ENCODE data around the gene AKR1D1.
"Not testable (repeated sequence)": the region's sequence is repeated elsewhere in the genome, so short reads cannot be mapped to it uniquely, and the experiment has no call there.

The AKR1D1 gene, protein sequence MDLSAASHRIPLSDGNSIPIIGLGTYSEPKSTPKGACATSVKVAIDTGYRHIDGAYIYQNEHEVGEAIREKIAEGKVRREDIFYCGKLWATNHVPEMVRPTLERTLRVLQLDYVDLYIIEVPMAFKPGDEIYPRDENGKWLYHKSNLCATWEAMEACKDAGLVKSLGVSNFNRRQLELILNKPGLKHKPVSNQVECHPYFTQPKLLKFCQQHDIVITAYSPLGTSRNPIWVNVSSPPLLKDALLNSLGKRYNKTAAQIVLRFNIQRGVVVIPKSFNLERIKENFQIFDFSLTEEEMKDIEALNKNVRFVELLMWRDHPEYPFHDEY

GRCh38 chr7:138076196-138076595 is at the start of gene AKR1D1:
Gene AKR1D1, plus strand, starts transcription at chr7:138076459. Its CDS starts 60 bp downstream, at chr7:138076519.
- in situ Hi-C loops (cut with HindIII; ENCODE audit: low sequenced_read_pairs): no loop called here

DNA sequence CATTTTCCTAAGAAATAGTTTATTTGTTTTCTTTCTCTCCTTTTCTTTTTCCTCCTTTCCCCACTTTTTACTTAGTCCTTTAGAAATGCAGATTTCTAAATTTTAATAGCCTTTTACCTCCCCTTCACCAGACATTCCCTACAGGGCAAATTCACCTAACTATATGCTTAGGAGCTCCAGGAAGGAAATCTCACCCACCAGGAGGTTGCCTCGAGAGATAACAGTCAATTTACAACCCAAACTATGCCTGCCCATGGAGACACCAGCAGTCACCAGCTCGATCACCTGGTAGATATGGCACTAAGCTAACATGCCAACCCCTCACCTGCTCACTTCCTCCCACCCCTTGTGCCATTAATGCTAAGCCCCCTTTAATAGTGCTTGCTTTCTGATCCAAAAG is 49.2 kb upstream of the AKR1D1 start:
- in situ Hi-C loops (cut with HindIII; ENCODE audit: low sequenced_read_pairs): no loop called here

DNA sequence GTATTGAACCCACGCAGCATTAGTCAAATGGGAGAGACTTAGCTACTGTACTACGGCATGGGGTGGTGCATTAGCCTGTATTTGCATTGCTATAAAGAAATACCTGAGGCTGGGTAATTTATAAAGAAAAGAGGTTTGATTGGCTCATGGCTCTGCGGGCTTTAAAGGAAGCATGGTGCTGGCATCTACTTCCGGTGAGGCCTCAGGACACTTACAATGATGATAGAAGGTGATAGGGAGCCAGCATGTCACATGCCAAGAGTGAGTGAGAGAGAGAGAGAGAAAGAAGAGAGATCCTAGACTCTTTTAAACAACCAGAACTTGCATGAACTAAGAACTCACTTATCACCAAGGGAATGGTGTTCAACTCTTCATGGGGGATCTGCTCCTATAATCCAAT is 47.1 kb upstream of the AKR1D1 start:
- in situ Hi-C loops (cut with HindIII; ENCODE audit: low sequenced_read_pairs): no loop called here

DNA sequence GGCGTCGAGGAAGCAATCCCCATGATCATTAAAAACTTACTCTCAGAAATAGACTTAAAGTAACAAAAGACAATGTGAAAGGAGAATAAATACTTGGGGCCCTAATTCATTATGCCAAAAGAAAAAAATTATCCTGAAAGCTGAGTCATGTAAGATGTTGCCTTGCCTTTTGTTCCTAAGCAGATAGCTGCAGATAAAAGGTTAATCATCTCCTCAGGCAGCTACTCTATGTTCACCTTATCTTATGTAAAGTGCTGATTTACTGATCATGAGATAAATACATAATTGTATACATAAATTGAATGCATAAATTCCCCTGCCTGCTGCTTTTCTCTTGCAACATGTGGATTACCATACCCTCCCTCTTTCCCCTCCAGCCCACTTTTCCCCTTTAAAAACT is 46.3 kb upstream of the AKR1D1 start:
- in situ Hi-C loops (cut with HindIII; ENCODE audit: low sequenced_read_pairs): no loop called here

DNA sequence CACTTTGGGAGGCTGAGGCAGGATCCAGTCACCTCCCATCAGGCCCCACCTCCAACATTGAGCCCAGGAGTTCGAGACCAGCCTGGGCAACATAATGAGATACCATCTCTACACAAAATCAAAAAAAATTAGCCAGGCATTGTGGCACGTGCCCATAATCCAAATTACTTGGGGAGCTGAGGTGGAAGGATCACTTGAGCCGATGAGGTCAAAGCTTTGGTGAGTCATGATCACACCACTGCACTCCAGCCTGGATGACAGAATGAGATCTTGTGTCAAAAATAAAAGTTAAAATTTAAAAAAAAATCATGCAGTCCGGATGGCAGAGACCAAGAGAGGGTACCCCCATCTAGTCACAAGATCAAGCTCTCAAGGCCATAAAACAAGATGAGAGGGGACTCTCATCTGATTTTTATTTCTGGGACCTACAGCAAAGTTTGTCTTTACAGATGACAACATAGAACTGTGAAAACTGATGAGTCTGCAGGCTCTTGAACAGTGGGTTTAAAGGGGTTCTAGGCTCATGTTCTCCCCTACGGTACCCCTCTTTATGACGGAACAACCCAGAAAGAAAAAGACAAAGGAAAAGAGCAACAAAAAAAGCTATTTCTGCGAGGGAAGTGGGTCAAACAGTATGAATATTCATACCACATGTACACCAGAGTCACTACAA is 45.4 kb upstream of the AKR1D1 start:
- in situ Hi-C loops (cut with HindIII; ENCODE audit: low sequenced_read_pairs): no loop called here

DNA sequence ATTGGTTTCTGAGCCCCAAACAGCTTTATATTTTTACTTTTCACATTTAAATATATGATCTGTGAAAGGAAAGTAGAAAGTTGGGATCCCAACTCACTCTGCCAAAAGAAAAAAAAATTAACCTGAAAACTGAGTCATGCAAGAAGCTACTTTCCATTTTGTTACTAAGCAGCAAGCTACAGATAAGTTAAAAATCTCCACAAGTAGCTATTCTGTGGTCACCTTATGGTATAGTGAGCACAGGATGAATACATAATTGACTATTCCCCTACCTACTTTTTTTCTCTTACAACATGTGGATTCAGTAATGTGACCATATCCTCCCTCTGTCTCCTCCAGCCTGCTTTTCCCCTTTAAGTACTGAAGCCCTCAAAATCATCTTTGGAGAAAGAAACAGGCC is 44.1 kb upstream of the AKR1D1 start:
- in situ Hi-C loops (cut with HindIII; ENCODE audit: low sequenced_read_pairs): no loop called here

GRCh38 chr7:138032770-138033169 is 43.5 kb upstream of the AKR1D1 start:
- in situ Hi-C loops (cut with HindIII; ENCODE audit: low sequenced_read_pairs): no loop called here

DNA sequence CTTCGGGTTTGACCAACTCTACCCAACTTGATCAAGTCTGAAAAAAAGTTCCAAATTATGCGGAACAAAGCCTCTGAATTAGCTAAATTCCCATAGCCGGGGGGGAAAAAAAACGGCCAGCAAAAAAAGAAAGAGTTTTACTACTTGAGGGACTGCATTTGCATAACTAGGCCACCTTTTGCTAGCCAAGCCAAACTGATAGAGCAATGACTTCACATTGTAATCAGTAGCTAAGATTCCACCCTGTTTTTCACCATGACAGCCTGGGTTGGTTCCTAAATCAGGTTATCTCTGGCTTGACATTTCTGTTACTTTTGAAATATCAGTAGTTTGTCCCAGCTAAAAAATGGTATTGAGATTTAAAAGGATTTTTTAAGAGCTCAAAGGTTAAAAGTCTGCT is 43.0 kb upstream of the AKR1D1 start:
- in situ Hi-C loops (cut with HindIII; ENCODE audit: low sequenced_read_pairs): no loop called here

DNA sequence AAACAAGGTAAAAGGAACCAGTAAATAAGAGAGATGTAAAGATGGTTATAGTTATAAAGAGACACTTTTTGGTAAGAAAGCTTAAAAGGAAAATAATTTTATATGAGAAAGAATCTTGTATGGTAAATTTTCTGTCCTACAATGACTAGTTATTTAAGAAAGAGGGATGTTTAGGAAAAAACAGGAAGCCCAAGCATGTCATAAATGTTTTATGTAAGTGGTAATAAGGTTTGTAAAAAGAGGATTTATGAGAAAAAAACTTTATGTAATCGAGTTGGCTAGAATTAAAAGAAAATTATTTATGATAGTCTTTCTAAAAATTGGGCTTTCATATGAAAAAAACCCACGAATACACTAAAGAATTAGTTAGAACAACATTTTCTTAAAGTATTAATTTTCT is 40.1 kb upstream of the AKR1D1 start:
- in situ Hi-C loops (cut with HindIII; ENCODE audit: low sequenced_read_pairs): no loop called here

DNA sequence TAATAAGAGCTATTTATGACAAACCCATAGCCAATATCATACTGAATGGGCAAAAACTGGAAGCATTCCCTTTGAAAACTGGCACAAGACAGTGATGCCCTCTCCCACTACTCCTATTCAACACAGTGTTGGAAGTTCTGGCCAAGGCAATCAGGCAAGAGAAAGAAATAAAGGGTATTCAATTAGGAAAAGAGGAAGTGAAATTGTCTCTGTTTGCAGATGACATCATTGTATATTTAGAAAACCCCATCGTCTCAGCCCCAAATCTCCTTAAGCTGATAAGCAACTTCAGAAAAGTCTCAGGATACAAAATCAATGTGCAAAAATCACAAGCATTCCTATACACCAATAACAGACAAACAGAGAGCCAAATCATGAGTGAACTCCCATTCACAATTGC is 36.2 kb upstream of the AKR1D1 start:
- in situ Hi-C loops (cut with HindIII; ENCODE audit: low sequenced_read_pairs): not testable (repeated sequence)

GRCh38 chr7:138044897-138045296 is 31.4 kb upstream of the AKR1D1 start:
- in situ Hi-C loops (cut with HindIII; ENCODE audit: low sequenced_read_pairs): no loop called here

DNA sequence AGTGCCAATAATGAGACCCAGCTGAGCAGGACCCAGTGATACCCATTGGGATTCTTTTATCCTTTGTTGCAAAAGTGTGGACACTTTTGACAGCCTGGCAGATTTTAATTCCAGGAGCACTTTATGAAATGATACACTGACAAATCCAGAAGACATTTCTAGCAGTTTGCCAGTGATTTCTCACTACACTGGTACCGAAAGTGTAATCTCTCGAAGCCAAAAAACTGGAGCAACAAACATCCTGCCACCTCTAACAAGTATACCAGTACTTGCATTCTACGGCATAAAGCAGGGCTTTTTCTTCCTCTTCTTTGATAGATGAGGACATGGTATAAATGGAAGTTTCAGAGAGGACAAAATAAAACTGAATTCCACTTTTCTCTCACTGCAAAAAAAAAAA is 28.4 kb upstream of the AKR1D1 start:
- in situ Hi-C loops (cut with HindIII; ENCODE audit: low sequenced_read_pairs): no loop called here

DNA sequence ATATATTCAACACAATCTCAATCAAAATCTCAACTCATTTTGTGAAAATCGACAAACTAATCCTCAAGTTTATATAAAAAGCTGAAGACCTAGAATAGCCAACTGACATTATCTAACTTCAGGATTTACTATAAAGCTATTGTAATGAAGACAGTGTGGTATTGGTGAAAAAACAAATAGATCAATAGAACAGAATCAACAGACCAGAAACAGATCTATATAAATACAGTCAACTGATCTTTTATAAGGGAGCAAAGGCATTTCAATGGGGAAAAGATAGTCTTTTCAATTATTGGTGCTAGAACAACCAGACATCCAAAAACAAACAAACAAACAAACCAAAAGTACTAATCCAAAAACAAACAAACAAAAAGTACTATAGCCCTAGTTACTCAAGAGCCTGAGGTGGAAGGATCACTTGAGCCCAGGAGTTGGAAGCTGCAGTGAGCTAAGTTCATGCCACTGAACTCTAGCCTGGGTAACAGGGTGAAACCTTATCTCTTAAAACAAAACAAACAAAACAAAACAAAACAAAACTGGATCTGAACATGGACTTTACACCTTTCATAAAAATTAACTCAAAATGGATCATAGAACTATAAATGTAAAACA is 26.6 kb upstream of the AKR1D1 start:
- in situ Hi-C loops (cut with HindIII; ENCODE audit: low sequenced_read_pairs): no loop called here

- in situ Hi-C loops (cut with HindIII; ENCODE audit: low sequenced_read_pairs): not testable (repeated sequence)
Observed at GRCh38 chr7:138051712-138052247, 24.5 kb upstream of the AKR1D1 start.

GRCh38 chr7:138052696-138053095 is 23.6 kb upstream of the AKR1D1 start:
- in situ Hi-C loops (cut with HindIII; ENCODE audit: low sequenced_read_pairs): no loop called here

GRCh38 chr7:138055698-138056097 is 20.6 kb upstream of the AKR1D1 start:
- in situ Hi-C loops (cut with HindIII; ENCODE audit: low sequenced_read_pairs): not testable (repeated sequence)

- in situ Hi-C loops (cut with HindIII; ENCODE audit: low sequenced_read_pairs): no loop called here
Observed at GRCh38 chr7:138063400-138063799, 12.9 kb upstream of the AKR1D1 start.

DNA sequence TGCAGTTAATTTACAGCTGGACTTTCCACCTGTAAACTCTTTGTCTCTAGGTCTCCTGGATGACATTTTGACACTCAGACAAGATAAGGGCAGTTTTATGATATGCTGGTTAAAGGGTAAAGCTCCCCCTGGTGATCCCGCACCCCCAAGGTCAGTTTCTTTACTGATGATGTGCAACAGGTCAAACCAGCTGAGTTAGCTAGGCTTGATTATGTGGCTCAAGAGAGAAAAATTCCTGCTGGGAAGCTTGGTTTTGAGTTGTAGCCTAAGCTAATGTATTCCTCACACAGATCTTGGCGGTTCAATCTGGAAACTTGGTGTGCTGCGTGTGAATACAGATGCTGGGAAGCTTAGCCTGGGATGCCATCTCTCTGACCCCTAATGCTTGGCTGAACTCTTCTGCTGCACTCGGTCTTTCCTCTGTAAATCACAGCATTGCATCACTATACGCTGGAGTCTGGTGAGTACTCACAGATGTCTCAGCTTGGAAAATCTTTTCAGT is 11.4 kb upstream of the AKR1D1 start:
- in situ Hi-C loops (cut with HindIII; ENCODE audit: low sequenced_read_pairs): no loop called here

- in situ Hi-C loops (cut with HindIII; ENCODE audit: low sequenced_read_pairs): no loop called here
Observed at GRCh38 chr7:138065827-138066226, 10.4 kb upstream of the AKR1D1 start.

DNA sequence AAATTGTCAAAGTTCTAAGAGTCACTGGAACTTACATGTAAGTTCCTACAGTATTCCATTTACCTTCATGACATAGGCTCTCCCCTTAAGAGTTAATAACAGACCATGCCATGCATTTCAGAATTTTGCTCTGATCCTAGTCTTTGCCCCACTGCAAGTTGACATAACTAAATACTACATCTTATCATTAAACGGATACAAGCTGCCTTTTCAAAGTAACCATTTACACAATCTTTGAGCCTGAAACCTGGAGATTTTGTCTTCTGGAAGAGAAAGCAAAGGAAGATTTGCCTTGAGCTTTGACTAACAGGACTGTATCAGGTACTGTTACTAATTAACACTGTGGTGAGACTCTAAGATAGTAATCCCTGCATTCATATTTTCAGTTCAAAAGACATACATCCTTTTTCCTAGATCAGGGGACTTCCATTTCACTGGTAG is 9.3 kb upstream of the AKR1D1 start:
- in situ Hi-C loops (cut with HindIII; ENCODE audit: low sequenced_read_pairs): no loop called here

GRCh38 chr7:138067774-138068173 is 8.5 kb upstream of the AKR1D1 start:
- in situ Hi-C loops (cut with HindIII; ENCODE audit: low sequenced_read_pairs): no loop called here

GRCh38 chr7:138070908-138071307 is 5.4 kb upstream of the AKR1D1 start:
- in situ Hi-C loops (cut with HindIII; ENCODE audit: low sequenced_read_pairs): no loop called here

All from endothelial cell of hepatic sinusoid (primary cell).